GM19328 (cell line): ENCODE measurements around the gene TBR1.
A peak's percentile ranks its signal among the peaks of the same experiment; 100 is the strongest.

ENCODE experiments used
- ATAC-seq: cut with Tn5 transposase; IDR thresholded peaks from one replicate; pipeline ENCODE4 v1.9.1; 2021; ENCODE audit warnings: mild to moderate bottlenecking, moderate library complexity; ENCODE audit not compliant: unreplicated experiment

TBR1 gene

GRCh38 chr2:161415987-161416707, at the start of gene TBR1:
Gene TBR1, plus strand, starts transcription at chr2:161416297. Its CDS starts 114 bp downstream, at chr2:161416411.
- no peak for ATAC-seq

GRCh38 chr2:161367675-161368074, 48.4 kb upstream of the TBR1 start:
- ATAC-seq, result no peak

GRCh38 chr2:161369311-161369710, 46.8 kb upstream of the TBR1 start:
- ATAC-seq, result no peak

- no peak for ATAC-seq
Observed at GRCh38 chr2:161370981-161371380, 45.1 kb upstream of the TBR1 start.

GRCh38 chr2:161371869-161372268, 44.2 kb upstream of the TBR1 start:
- ATAC-seq, result no peak

- ATAC-seq, result no peak
Observed at GRCh38 chr2:161373942-161374341, 42.2 kb upstream of the TBR1 start.

- ATAC-seq, result no peak
Observed at GRCh38 chr2:161374446-161374845, 41.7 kb upstream of the TBR1 start.

- no peak for ATAC-seq
Observed at GRCh38 chr2:161379740-161380139, 36.4 kb upstream of the TBR1 start.

GRCh38 chr2:161381546-161381945, 34.6 kb upstream of the TBR1 start:
- no peak for ATAC-seq

GRCh38 chr2:161382747-161383146, 33.4 kb upstream of the TBR1 start:
- ATAC-seq, result no peak

- peak; percentile 65 for ATAC-seq
Observed at GRCh38 chr2:161384864-161385263, 31.2 kb upstream of the TBR1 start.

- ATAC-seq, result peak; percentile 53
Observed at GRCh38 chr2:161386228-161386824, 29.8 kb upstream of the TBR1 start.

- no peak for ATAC-seq
Observed at GRCh38 chr2:161388146-161388779, 27.8 kb upstream of the TBR1 start.

GRCh38 chr2:161391737-161392506, 24.2 kb upstream of the TBR1 start:
- ATAC-seq, result no peak

GRCh38 chr2:161400076-161400475, 16.0 kb upstream of the TBR1 start:
- no peak for ATAC-seq

GRCh38 chr2:161402297-161402696, 13.8 kb upstream of the TBR1 start:
- no peak for ATAC-seq

- ATAC-seq, result no peak
Observed at GRCh38 chr2:161406316-161406715, 9.8 kb upstream of the TBR1 start.

GRCh38 chr2:161407597-161407996, 8.5 kb upstream of the TBR1 start:
- ATAC-seq, result no peak

- ATAC-seq, result no peak
Observed at GRCh38 chr2:161409308-161409907, 6.7 kb upstream of the TBR1 start.

GRCh38 chr2:161412346-161412745, 3.8 kb upstream of the TBR1 start:
- no peak for ATAC-seq
